Panc1 (cell line): ENCODE measurements around the gene EGR1.

ENCODE experiments used
- CTCF ChIP-seq: fragments of 450-650 bp; IDR thresholded peaks from 2 replicates; pipeline ENCODE4 v1.5.1; 2017; ENCODE audit warnings: mild to moderate bottlenecking
- POLR2AphosphoS5 ChIP-seq: IDR thresholded peaks from 2 replicates; pipeline ENCODE4 v1.6.1; 2012; ENCODE audit warnings: mild to moderate bottlenecking, low read depth, low read length, moderate library complexity
- REST ChIP-seq, 2 experiments: IDR thresholded peaks; 2 replicates each; pipeline ENCODE4 v1.6.1; 2011 to 2012; ENCODE audit warnings: low read depth in 2 of 2, control low read depth in 1 of 2, low read length in 1 of 2, mild to moderate bottlenecking in 1 of 2, moderate library complexity in 1 of 2; ENCODE audit not compliant: insufficient read depth in 1 of 2
- TCF7L2 ChIP-seq: IDR thresholded peaks from 2 replicates; pipeline ENCODE4 v1.6.1; 2011; ENCODE audit warnings: mild to moderate bottlenecking, low read depth, low read length, inconsistent platforms

- no peak for TF ChIP-seq CTCF
- TF ChIP-seq POLR2AphosphoS5: no peak
- TF ChIP-seq TCF7L2: no peak
- TF ChIP-seq REST (IDR thresholded peaks at IDR 0.05; ENCODE audit: insufficient read depth in 1 of 2, low read depth in 2 of 2, low read length in 1 of 2): no peak
Observed at GRCh38 chr5:138441221-138441620, 24.1 kb upstream of the EGR1 start.
